ENCODE measurements around the gene SZRD1. TPM values are rescaled to one million over a fixed set of nuclear protein-coding genes. Genes with fewer than 3 reads are reported as not detected.
A peak's percentile ranks its signal among the peaks of the same experiment; 100 is the strongest.

Gene SZRD1
- total and polyA plus RNA-seq, 2 of the 4 experiments (the other 2 are of a cell fraction): 119 to 149 TPM

DNA sequence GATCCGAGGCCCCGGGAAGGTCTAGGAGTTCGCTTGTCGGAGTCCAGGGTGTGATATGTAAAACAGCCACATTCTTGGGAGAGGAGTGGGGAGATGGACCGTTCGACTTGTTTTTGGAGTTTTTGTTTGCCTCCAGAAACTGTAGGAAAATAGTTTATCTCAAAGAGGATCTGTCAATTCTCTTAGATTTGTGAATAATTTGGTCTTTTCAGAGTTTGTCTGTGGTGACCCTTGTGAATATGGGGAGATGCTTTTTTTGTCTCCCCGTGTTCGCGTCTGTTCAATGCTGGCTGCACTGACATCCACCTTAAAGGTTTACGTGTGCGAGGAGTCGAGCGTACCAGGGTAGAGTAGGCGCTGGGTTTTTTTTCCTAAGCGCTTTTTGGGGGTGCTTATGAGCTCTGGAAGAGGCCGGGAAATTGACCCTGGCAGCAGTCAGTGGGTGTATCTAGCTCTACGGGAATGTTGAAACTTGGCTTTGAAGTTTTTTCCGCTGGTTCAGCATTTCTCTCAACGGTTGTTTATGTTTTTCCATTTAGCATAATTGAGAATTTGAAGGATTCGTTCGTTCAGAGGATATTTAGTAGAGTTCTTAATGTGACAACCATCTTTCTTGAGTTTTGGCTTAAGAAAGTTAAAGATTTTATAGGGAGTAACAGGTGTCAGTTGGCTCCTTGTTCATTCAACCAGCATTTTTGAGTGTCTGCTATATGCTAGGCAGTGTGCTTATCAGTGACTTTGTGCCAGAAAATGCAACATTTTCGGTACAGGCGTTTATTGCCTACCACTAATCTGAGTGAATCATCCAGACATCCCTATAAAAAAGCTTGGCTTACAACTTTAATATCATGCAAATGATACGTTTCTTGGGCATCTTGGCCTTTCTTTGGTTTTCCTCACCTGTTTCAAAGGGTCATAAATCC, 1.2 kb downstream of the SZRD1 start:
- H4K8ac ChIP-seq (ENCODE audit: low read depth in 2 of 2, low read length in 2 of 2): peak overlapping the region; percentile 66 to 80
- ATAC-seq (ENCODE audit: low read depth) (no peak), DNase-seq (peak; percentile 60)
- peak overlapping the region; percentile 54; the same call in 2 of the 3 replicates for H2BK15ac ChIP-seq (ENCODE audit: low read depth, low read length)
- H4K5ac ChIP-seq (ENCODE audit: low read depth, low read length): peak overlapping the region; percentile 78
- POLR2A ChIA-PET (ENCODE audit: unreplicated experiment): interaction anchor here (0.6 kb wide), 3 partner anchors 12 to 512 kb away, joined by 3 to 9 read pairs (median 7); partner anchors contain the start of gene NECAP2
- H3K4me3 ChIP-seq (ENCODE audit: insufficient read depth, low read depth, low read length): peak overlapping the region; percentile 88
- H3K9me3 ChIP-seq (ENCODE audit: control insufficient read depth, insufficient read depth, low read length): no peaks in the 10 kb centered on the region
- peak overlapping the region; percentile 78 for H2BK120ac ChIP-seq (ENCODE audit: low read depth, low read length)
- in situ Hi-C loops (cut with MboI; ENCODE audit: low sequenced_read_pairs) (no loop called here), dilution Hi-C loops (cut with HindIII; ENCODE audit: low sequenced_read_pairs, unreplicated experiment) (no loop called here), intact Hi-C loops (cut with micrococcal nuclease) (loop anchor here (1.0 to 5.0 kb wide), 2 partner anchors 72 to 161 kb away; partner anchors contain the start of gene NECAP2)
- peak overlapping the region; percentile 98 for H3K23ac ChIP-seq (ENCODE audit: low read depth, low read length)
- peak overlapping the region; percentile 99 for H3K14ac ChIP-seq (replicated peaks; ENCODE audit: low read depth, low read length)
- H3K27me3 ChIP-seq (ENCODE audit: control insufficient read depth, insufficient read depth, low read length): no peaks in the 10 kb centered on the region
- H4K20me1 ChIP-seq (ENCODE audit: insufficient read depth, low read length): peaks cover 10% of the 10 kb centered on the region
- H2AK9ac ChIP-seq (replicated peaks; ENCODE audit: low read depth, low read length, poor library complexity): peak overlapping the region; percentile 99
- H2AK5ac ChIP-seq (ENCODE audit: low read depth, low read length): peak overlapping the region; percentile 96
- H3K9me1 ChIP-seq (ENCODE audit: insufficient read depth, low read length): peaks cover 8% of the 10 kb centered on the region
- CTCF ChIA-PET: interaction anchor here (0.7 to 1.0 kb wide), 2 partner anchors 72 to 289 kb away, joined by 3 read pairs; partner anchors contain the start of gene NECAP2
- 0% methylated on average over 8 of the region's 24 CpGs; no CpG with 5 or more reads in 1 of the 2 experiments for whole genome bisulfite sequencing, 2 experiments (ENCODE audit: extremely low coverage in 2 of 2, insufficient read length in 1 of 2)
- peak overlapping the region; percentile 98 for H3K4me2 ChIP-seq (ENCODE audit: low read depth, low read length)
- peaks cover 0 to 18% of the 10 kb centered on the region in 2 experiments; a peak in 2 of 4 replicates for H3K79me1 ChIP-seq (ENCODE audit: low read depth in 1 of 2, low read length in 2 of 2)
- peak overlapping the region; percentile 98 for H3K56ac ChIP-seq (ENCODE audit: extremely low read depth, insufficient read depth, low read length)
- no peaks in the 10 kb centered on the region for H3K36me3 ChIP-seq (ENCODE audit: control insufficient read depth, insufficient read depth, low read length)
- peak overlapping the region; percentile 89 for H3K18ac ChIP-seq (ENCODE audit: low read depth, low read length)
- peak overlapping the region; percentile 90 for H3K9ac ChIP-seq (ENCODE audit: low read depth, low read length)
- H2BK20ac ChIP-seq (ENCODE audit: low read depth, low read length): peak overlapping the region; percentile 18; the same call in 1 of the 2 replicates
- peaks cover 4% of the 10 kb centered on the region for H3K4me1 ChIP-seq (ENCODE audit: control insufficient read depth, insufficient read depth, low read length)
- peak overlapping the region; percentile 98 for H3K4ac ChIP-seq (ENCODE audit: low read depth, low read length)
- peak overlapping the region; percentile 96 for H3K27ac ChIP-seq (ENCODE audit: insufficient read depth, low read length)
- H2AFZ ChIP-seq (replicated peaks; ENCODE audit: low read length, poor library complexity): peak overlapping the region; percentile 98
- peak overlapping the region; percentile 98 for H2BK5ac ChIP-seq (ENCODE audit: low read depth, low read length, poor library complexity, severe bottlenecking)
- TSS peak; percentile 48 for BruUV-seq (replicated peaks)
- H4K91ac ChIP-seq (ENCODE audit: insufficient read depth, low read depth, low read length): peak overlapping the region; percentile 95
- TF ChIP-seq MAZ (IDR thresholded peaks at IDR 0.05; ENCODE audit: borderline replicate concordance, low read depth, low read length) (no peak), CHD1 (IDR thresholded peaks at IDR 0.05; ENCODE audit: low read depth, low read length) (0 out of 2 replicates have a peak, but pooled peaks have one; percentile 88), MXI1 (IDR thresholded peaks at IDR 0.05; ENCODE audit: borderline replicate concordance, low read depth, low read length) (no peak), RAD21 (IDR thresholded peaks at IDR 0.05; ENCODE audit: low read length) (0 out of 2 replicates have a peak, but pooled peaks have one; percentile 4), MAFK (IDR thresholded peaks at IDR 0.05; ENCODE audit: low read depth, low read length) (peak; percentile 88), NFE2L2 (IDR thresholded peaks at IDR 0.05; ENCODE audit: low read depth, low read length) (no peak), RFX5 (IDR thresholded peaks at IDR 0.05; ENCODE audit: low read depth, low read length) (no peak), SMC3 (IDR thresholded peaks at IDR 0.05; ENCODE audit: low read depth, low read length) (no peak), FOS (IDR thresholded peaks at IDR 0.05; ENCODE audit: low read depth, low read length) (peak; percentile 11; the same call in 1 of the 2 replicates), POLR2A (IDR thresholded peaks at IDR 0.05; ENCODE audit: low read depth, low read length) (no peak), CEBPB (IDR thresholded peaks at IDR 0.05; ENCODE audit: low read depth, low read length) (no peak), BHLHE40 (IDR thresholded peaks at IDR 0.05; ENCODE audit: low read depth, low read length) (no peak)
- TF ChIP-seq, protein P1, sequence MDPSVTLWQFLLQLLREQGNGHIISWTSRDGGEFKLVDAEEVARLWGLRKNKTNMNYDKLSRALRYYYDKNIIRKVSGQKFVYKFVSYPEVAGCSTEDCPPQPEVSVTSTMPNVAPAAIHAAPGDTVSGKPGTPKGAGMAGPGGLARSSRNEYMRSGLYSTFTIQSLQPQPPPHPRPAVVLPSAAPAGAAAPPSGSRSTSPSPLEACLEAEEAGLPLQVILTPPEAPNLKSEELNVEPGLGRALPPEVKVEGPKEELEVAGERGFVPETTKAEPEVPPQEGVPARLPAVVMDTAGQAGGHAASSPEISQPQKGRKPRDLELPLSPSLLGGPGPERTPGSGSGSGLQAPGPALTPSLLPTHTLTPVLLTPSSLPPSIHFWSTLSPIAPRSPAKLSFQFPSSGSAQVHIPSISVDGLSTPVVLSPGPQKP (IDR thresholded peaks at IDR 0.05; ENCODE audit: borderline replicate concordance, low read depth, low read length): no peak
- TF ChIP-seq, protein P2, sequence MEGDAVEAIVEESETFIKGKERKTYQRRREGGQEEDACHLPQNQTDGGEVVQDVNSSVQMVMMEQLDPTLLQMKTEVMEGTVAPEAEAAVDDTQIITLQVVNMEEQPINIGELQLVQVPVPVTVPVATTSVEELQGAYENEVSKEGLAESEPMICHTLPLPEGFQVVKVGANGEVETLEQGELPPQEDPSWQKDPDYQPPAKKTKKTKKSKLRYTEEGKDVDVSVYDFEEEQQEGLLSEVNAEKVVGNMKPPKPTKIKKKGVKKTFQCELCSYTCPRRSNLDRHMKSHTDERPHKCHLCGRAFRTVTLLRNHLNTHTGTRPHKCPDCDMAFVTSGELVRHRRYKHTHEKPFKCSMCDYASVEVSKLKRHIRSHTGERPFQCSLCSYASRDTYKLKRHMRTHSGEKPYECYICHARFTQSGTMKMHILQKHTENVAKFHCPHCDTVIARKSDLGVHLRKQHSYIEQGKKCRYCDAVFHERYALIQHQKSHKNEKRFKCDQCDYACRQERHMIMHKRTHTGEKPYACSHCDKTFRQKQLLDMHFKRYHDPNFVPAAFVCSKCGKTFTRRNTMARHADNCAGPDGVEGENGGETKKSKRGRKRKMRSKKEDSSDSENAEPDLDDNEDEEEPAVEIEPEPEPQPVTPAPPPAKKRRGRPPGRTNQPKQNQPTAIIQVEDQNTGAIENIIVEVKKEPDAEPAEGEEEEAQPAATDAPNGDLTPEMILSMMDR (conservative IDR thresholded peaks at IDR 0.05; ENCODE audit: low read depth, low read length): no peak

Data from IMR-90 (cell line).